Immature natural killer cell (primary cell): ENCODE measurements around the gene METTL25B. TPM values are rescaled to one million over a fixed set of nuclear protein-coding genes. Genes with fewer than 3 reads are reported as not detected.
"Not testable (repeated sequence)": the region's sequence is repeated elsewhere in the genome, so short reads cannot be mapped to it uniquely, and the experiment has no call there.

ENCODE experiments used
- DNase-seq, 3 donors: peaks; one replicate each; pipeline ENCODE4 v3.0.0; 2022; ENCODE audit warnings: mixed read lengths in 1 of 3
- H3K27ac Mint-ChIP-seq, 6 donors: one replicate each; pipeline ENCODE4 v1.8.0; 2020; ENCODE audit warnings: mixed read lengths in 6 of 6, mild to moderate bottlenecking in 5 of 6, inconsistent platforms in 4 of 6, moderate library complexity in 3 of 6
- H3K27me3 Mint-ChIP-seq, 3 donors: one replicate each; pipeline ENCODE4 v1.8.0; 2020 to 2021; ENCODE audit warnings: low read depth in 3 of 3, mild to moderate bottlenecking in 3 of 3, mixed read lengths in 3 of 3, moderate library complexity in 3 of 3, inconsistent platforms in 1 of 3
- H3K36me3 Mint-ChIP-seq, 3 donors: one replicate each; pipeline ENCODE4 v1.8.0; 2020; ENCODE audit warnings: mixed read lengths in 3 of 3, inconsistent platforms in 2 of 3, mild to moderate bottlenecking in 2 of 3
- H3K4me1 Mint-ChIP-seq, 2 donors: one replicate each; pipeline ENCODE4 v1.8.0; 2020; ENCODE audit warnings: inconsistent platforms in 2 of 2, mild to moderate bottlenecking in 2 of 2, mixed read lengths in 2 of 2, moderate library complexity in 1 of 2
- H3K4me3 Mint-ChIP-seq, 5 donors: one replicate each; pipeline ENCODE4 v1.8.0; 2020; ENCODE audit warnings: mild to moderate bottlenecking in 5 of 5, mixed read lengths in 5 of 5, inconsistent platforms in 3 of 5, moderate library complexity in 3 of 5
- H3K9me3 Mint-ChIP-seq, 6 donors: one replicate each; pipeline ENCODE4 v1.8.0; 2020; ENCODE audit warnings: mild to moderate bottlenecking in 6 of 6, mixed read lengths in 6 of 6, inconsistent platforms in 4 of 6, moderate library complexity in 3 of 6
- polyA plus RNA-seq, 3 donors: library from polyadenylated mRNA; unstranded; fragments of 300-500 nt; fragmentation: Illumina TruSeq; gene quantifications; one replicate each; pipeline ENCODE4 v1.2.3, GENCODE V29; 2021

METTL25B gene
- polyA plus RNA-seq, 3 donors from 2014 or later: 4.1 to 6.3 (median 4.4) TPM

GRCh38 chr1:156750711-156751450 lies 22.6 kb downstream of the METTL25B start:
- Mint-ChIP-seq H3K9me3 (no peaks in the 10 kb centered on the region), H3K4me3 (peak overlapping the region; percentile 87 to 97 (median 93)), H3K4me1 (peaks cover 62% of the 10 kb centered on the region in 2 donors), H3K27me3 (peaks cover 6 to 10% (median 8%) of the 10 kb centered on the region in 3 donors), H3K27ac (peak overlapping the region; percentile 91 to 97 (median 95)), H3K36me3 (peaks cover 0 to under 1% (median 0%) of the 10 kb centered on the region in 3 donors)
- no peak for DNase-seq

- Mint-ChIP-seq H3K4me3 (peak within 1 kb of the TSS; percentile 92 to 97 (median 93)), H3K36me3 (no peaks in the 10 kb centered on the region), H3K27ac (peak within 1 kb of the TSS; percentile 91 to 97 (median 95)), H3K4me1 (peaks cover 56 to 57% of the 10 kb centered on the region in 2 donors), H3K27me3 (peaks cover 5 to 10% (median 7%) of the 10 kb centered on the region in 3 donors), H3K9me3 (no peaks in the 10 kb centered on the region)
- DNase-seq: no peak
Observed at GRCh38 chr1:156751451-156751756, 23.1 kb downstream of the METTL25B start, which contains the start of gene HDGF. HDGF (minus strand) TSS chr1:156751675; CDS start chr1:156751429, 246 bp downstream.

GRCh38 chr1:156751757-156752481 lies 23.6 kb downstream of the METTL25B start:
- no peaks in the 10 kb centered on the region for H3K9me3 Mint-ChIP-seq
- H3K4me1 Mint-ChIP-seq: peaks cover 51 to 53% of the 10 kb centered on the region in 2 donors
- peak overlapping the region; percentile 85 to 95 (median 92) for H3K27ac Mint-ChIP-seq
- peaks cover under 1 to 10% (median 6%) of the 10 kb centered on the region in 3 donors for H3K27me3 Mint-ChIP-seq
- peak; percentile 91 to 93 (median 91) for DNase-seq
- H3K36me3 Mint-ChIP-seq: no peaks in the 10 kb centered on the region
- H3K4me3 Mint-ChIP-seq: peak overlapping the region; percentile 92 to 94 (median 93)

GRCh38 chr1:156752843-156753482 lies 24.7 kb downstream of the METTL25B start:
- peak overlapping the region; percentile 92 to 94 (median 93) for H3K4me3 Mint-ChIP-seq
- DNase-seq: no peak
- peaks cover 0 to 7% (median 5%) of the 10 kb centered on the region in 3 donors for H3K27me3 Mint-ChIP-seq
- no peaks in the 10 kb centered on the region for H3K9me3 Mint-ChIP-seq
- H3K36me3 Mint-ChIP-seq: no peaks in the 10 kb centered on the region
- peaks cover 43 to 44% of the 10 kb centered on the region in 2 donors for H3K4me1 Mint-ChIP-seq
- H3K27ac Mint-ChIP-seq: peak overlapping the region; percentile 59 to 95 (median 92)

- Mint-ChIP-seq H3K4me3 (no peak overlapping the region), H3K27ac (no peak overlapping the region), H3K9me3 (no peaks in the 10 kb centered on the region), H3K4me1 (peaks cover 31% of the 10 kb centered on the region in 2 donors), H3K36me3 (no peaks in the 10 kb centered on the region), H3K27me3 (peaks cover 0 to 5% (median 4%) of the 10 kb centered on the region in 3 donors)
- DNase-seq: no peak
Observed at GRCh38 chr1:156754219-156754618, 25.9 kb downstream of the METTL25B start.

GRCh38 chr1:156755527-156755950 lies 27.3 kb downstream of the METTL25B start:
- no peaks in the 10 kb centered on the region for H3K36me3 Mint-ChIP-seq
- no peak for DNase-seq
- H3K27me3 Mint-ChIP-seq: peaks cover 0 to 5% (median 2%) of the 10 kb centered on the region in 3 donors
- H3K4me3 Mint-ChIP-seq: no peak overlapping the region
- H3K27ac Mint-ChIP-seq: no peak overlapping the region
- H3K9me3 Mint-ChIP-seq: no peaks in the 10 kb centered on the region
- H3K4me1 Mint-ChIP-seq: peaks cover 17 to 18% of the 10 kb centered on the region in 2 donors

- Mint-ChIP-seq H3K4me3 (no peak overlapping the region), H3K27me3 (peaks cover 0 to 3% (median 0%) of the 10 kb centered on the region in 3 donors), H3K27ac (no peak overlapping the region), H3K36me3 (no peaks in the 10 kb centered on the region), H3K9me3 (no peaks in the 10 kb centered on the region), H3K4me1 (peaks cover 14% of the 10 kb centered on the region in 2 donors)
- DNase-seq: no peak
Observed at GRCh38 chr1:156756355-156756754, 28.1 kb downstream of the METTL25B start.

- DNase-seq, H3K4me1 Mint-ChIP-seq, H3K27me3 Mint-ChIP-seq, H3K4me3 Mint-ChIP-seq, H3K9me3 Mint-ChIP-seq, H3K27ac Mint-ChIP-seq, H3K36me3 Mint-ChIP-seq: not testable (repeated sequence)
Observed at GRCh38 chr1:156757572-156758253, 29.4 kb downstream of the METTL25B start.

GRCh38 chr1:156760092-156760795 lies 32.0 kb downstream of the METTL25B start:
- H3K27ac Mint-ChIP-seq: no peak overlapping the region
- no peaks in the 10 kb centered on the region for H3K36me3 Mint-ChIP-seq

GRCh38 chr1:156760796-156761104 lies 32.5 kb downstream of the METTL25B start:
- H3K36me3 Mint-ChIP-seq: no peaks in the 10 kb centered on the region
- H3K27me3 Mint-ChIP-seq: no peaks in the 10 kb centered on the region
- no peak overlapping the region for H3K27ac Mint-ChIP-seq
- DNase-seq: no peak
- no peak overlapping the region for H3K4me3 Mint-ChIP-seq
- H3K9me3 Mint-ChIP-seq: no peaks in the 10 kb centered on the region
- H3K4me1 Mint-ChIP-seq: no peaks in the 10 kb centered on the region

More at GRCh38 chr1:156760092-156760795, 32.0 kb downstream of the METTL25B start:
- DNase-seq: no peak
- no peaks in the 10 kb centered on the region for H3K9me3 Mint-ChIP-seq
- no peak overlapping the region for H3K4me3 Mint-ChIP-seq
- H3K27me3 Mint-ChIP-seq: no peaks in the 10 kb centered on the region
- no peaks in the 10 kb centered on the region for H3K4me1 Mint-ChIP-seq

GRCh38 chr1:156765136-156765535 lies 36.9 kb downstream of the METTL25B start:
- H3K27ac Mint-ChIP-seq, H3K9me3 Mint-ChIP-seq, H3K27me3 Mint-ChIP-seq, H3K4me3 Mint-ChIP-seq, H3K36me3 Mint-ChIP-seq, DNase-seq: not testable (repeated sequence)
- peaks cover 17 to 21% of the 10 kb centered on the region in 2 donors for H3K4me1 Mint-ChIP-seq

- H3K27ac Mint-ChIP-seq: no peak overlapping the region
- H3K27me3 Mint-ChIP-seq: peaks cover 0 to 2% (median 0%) of the 10 kb centered on the region in 3 donors
- no peak overlapping the region for H3K4me3 Mint-ChIP-seq
- no peak for DNase-seq
- peaks cover 20 to 26% of the 10 kb centered on the region in 2 donors for H3K4me1 Mint-ChIP-seq
- no peaks in the 10 kb centered on the region for H3K9me3 Mint-ChIP-seq
- peaks cover 0 to 5% (median under 1%) of the 10 kb centered on the region in 3 donors for H3K36me3 Mint-ChIP-seq
Observed at GRCh38 chr1:156765666-156766065, 37.4 kb downstream of the METTL25B start.
